Inflammatory macrophage treated with lipopolysaccharide for 4 hours (primary cell): ENCODE measurements around the gene MTRF1L.
"Not testable (repeated sequence)": the region's sequence is repeated elsewhere in the genome, so short reads cannot be mapped to it uniquely, and the experiment has no call there.

Source experiments
- DNase-seq: peaks from one replicate; pipeline ENCODE4 v3.0.0-alpha.2; 2020

The MTRF1L gene

DNA sequence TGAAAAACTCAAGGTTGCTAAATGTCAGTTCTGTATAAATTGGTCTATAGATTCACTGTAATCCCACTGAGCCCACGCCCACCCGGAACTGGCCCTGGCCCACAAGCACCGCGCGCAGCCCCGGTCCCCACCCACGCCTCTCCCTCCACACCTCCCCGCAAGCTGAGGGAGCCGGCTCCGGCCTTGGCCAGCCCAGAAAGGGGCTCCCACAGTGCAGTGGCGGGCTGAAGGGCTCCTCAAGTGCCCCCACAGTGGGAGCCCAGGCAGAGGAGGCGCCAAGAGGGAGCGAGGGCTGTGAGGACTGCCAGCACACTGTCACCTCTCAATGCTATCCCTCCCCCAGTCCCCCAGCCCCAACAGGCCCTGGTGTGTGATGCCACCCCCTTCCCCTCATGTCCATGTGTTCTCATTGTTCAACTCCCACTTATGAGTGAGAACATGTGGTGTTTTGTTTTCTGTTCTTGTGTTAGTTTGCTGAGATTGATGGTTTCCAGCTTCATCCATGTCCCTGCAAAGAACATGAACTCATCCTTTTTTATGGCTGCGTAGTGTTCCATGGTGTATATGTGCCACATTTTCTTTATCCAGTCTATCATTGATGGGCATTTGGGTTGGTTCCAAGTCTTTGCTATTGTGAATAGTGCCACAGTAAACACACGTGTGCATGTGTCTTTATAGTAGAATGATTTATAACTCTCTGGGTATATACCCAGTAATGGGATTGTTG lies 36.2 kb downstream of the MTRF1L start:
- not testable (repeated sequence) for DNase-seq

DNA sequence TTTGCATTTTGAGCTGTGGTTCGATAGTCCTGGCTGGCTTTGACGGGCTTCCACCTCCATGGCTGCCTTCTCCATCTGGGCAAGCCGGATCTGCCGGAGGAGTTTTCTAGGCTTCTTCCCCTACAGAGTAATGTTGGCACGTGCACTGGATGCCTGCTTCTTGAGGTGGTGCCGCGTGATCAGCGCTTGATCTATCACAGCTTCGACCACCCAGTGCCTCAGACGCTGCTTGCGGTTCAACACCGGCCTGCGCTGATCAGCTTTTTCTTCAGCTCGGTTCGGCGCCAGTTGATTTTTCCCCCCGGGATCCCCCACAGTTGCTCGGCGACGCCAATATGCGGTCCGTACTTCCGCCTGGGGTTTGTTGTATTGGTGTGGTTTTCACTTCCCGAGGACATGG lies 43.2 kb downstream of the MTRF1L start:
- no peak for DNase-seq

DNA sequence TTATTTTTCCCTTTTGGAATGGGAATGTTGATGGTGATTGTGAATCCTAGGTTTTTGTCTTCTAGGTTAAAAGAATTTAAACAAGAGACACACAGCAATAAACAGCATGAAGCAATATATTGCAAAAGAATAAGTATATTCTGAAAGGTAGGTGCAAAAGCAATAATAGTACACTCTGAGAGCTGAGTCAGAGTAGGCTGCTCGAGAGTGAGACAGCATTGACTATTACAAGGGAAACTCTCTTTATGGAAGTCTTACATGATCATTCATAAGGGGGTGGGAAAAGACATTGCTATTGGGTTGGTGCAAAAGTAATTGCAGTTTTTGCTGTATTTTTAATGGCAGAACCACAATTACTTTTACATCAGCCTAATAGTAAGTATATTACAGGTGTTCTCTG lies 44.7 kb downstream of the MTRF1L start:
- DNase-seq = no peak

DNA sequence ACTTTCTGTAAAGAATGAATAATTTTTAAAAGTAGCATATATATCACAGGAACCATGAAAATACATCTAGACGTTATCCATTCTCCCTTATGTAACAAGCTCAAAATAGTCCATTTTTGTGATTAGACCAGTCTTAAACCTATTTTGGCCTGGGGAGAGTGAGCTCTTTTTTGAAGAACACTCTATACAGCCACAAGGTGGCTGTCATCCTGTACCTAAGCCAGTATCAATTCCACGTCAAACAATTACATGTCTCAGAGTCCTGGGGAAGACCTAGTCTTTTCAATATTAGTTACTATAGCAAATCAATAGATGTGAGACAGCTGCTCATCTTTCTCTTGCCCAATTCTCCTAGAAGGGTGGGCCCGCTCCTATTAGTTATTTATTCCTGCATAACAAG lies 48.1 kb downstream of the MTRF1L start:
- no peak for DNase-seq

DNA sequence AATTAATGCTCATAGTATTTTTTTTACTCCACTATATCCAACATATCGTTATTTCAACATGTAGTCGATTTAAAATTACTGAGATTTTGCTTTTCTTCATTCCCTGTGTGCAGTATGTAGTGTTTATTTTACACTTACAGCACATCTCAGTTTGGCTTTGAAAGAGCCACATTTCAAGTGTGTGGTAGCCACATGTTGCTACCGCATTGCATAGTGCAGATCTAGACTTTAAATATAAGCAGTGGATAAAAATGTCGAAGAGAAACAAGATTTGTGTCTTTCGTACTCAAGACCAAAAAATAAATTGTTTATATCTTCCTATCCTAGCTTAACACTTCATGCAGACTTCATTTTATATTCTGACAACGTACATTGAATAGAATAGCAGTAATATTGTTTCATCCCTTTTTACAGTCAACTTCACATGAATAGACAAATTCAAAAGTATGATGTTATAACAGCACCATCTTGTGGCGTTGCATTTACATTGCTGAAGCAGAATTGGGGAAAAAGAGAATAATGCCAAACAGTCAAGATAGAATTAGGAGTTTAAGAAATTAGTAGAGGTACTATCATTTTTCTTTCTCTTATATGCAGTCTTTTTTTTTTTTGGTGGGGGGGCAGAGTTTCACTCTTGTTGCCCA lies 49.5 kb downstream of the MTRF1L start:
- peak; percentile 24 for DNase-seq

DNA sequence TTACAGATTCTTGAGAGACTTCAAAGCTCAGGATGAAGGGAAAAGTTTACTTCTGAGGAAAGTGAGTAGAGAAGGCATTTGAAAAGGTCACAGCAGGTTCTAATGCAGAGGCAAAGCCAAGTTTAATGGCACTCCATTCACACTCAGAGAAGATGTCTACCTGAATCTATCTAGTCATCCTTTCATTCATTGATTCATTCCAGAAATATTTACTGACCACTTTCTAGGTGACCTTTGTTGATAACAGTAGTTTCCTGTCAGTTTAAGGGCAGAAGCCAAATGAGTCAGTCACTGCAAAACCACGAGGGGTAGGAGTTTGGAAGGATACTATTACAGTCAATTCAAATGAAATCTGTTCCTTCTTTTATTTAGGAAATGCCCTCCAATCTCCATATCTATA lies 50.5 kb downstream of the MTRF1L start:
- no peak for DNase-seq

DNA sequence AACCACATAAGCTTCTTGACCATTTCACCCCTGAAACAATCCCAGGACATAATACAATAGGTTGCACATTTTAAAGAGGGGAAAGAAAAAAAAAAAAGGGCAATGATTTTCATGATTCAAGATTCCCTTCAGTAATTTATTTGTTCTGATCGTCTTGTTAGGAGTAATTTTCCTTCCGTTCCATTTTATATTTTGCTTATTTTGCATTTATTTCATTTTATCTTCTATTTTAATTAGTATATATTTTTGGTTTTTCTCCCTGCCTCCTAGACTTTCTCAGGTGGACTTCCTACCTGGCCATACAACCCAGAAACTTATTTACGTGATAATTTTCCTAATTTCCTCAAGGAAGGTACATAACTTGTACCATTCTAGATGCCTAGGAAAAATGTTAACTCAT lies 52.3 kb downstream of the MTRF1L start:
- DNase-seq = no peak

DNA sequence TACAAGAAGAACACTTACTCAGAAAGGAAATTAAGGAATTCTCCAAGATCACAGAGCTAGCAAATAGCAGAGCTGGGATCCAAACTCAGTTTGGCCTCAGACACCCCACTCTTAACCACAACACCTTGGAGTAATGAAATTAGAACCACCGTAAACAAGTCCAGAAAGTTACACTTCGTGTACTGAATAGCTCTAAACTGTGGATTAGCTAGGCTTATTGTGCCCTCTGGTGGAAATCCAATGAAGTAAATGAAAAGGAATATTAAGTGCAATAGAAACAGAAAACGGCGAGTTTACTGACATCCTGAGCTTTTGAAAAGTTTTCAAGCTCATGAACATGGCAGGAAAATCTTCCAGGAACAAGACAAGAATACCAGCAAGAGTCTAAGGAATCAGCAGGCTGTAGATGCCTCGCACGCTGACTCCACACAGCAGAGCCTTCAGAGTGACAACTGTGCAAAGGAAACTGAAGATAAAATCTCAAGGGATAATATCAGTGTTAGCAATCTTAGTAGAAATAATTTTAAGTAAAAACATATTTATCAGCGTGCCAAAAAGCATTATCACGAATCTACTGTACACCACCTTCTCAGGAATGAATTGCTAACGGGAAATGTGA lies 54.2 kb downstream of the MTRF1L start:
- DNase-seq = peak; percentile 40

DNA sequence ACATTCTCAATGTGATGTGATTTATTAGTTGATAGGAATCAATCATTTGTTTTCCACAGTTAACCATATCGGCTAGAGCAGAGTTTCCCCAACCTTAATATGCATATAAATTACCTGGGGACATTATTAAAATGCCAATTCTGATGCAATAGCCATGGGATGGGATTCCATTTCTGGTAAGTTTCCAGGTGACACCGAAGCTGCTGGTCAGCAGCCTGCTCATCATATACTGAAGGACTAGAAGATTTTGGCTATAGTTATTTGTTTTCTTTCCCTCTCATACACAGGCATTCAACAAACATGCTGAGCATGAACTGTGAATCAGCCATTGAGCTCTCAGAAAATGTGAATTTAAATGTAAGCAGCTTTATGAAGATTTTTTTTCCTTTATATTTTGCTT lies 55.5 kb downstream of the MTRF1L start:
- no peak for DNase-seq

DNA sequence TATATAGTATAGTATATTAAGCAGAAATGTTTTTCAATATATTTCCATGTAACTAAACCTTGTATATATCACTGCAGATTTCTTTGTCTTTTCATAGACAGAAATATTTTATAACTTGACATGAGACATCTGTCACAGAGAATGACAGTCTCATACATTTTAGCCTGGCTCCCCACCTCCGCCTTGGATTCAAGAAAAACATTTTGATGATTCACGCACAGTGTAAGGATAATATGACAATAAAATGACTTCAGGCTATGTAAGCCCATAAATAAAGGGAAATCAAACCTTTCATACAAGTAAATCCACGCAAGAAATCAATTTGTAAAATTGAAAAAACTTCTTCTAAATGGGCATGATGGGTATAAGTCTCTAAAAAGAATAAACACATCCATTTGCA lies 56.0 kb downstream of the MTRF1L start:
- no peak for DNase-seq

DNA sequence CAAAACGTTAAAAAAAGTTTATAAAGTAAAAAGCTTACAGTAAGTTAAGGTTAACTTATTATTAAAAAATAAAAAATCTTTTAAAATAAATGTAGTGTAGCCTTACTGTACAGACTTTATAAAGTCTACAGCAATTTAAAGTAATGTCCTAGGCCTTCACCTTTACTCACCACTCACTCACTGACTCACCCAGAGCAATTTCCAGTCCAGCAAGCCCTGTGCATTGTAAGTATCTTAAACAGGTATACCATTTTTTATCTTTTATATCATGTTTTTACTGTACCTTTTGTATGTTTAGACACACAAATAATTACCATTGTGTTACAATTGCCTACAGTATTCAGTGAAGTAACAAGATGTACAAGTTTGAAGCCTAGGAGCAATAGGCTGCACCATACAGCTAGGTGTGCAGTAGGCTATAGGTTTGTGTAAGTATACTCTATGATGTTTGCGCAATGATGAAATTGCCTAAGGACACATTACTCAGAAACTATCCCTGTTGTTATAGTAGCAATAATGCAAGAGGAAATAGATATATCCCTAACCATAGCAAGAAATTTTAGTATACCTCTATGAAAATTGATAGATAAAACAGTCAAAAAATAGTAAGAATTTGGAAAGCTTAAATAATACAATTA lies 59.1 kb downstream of the MTRF1L start:
- DNase-seq = peak; percentile 22

DNA sequence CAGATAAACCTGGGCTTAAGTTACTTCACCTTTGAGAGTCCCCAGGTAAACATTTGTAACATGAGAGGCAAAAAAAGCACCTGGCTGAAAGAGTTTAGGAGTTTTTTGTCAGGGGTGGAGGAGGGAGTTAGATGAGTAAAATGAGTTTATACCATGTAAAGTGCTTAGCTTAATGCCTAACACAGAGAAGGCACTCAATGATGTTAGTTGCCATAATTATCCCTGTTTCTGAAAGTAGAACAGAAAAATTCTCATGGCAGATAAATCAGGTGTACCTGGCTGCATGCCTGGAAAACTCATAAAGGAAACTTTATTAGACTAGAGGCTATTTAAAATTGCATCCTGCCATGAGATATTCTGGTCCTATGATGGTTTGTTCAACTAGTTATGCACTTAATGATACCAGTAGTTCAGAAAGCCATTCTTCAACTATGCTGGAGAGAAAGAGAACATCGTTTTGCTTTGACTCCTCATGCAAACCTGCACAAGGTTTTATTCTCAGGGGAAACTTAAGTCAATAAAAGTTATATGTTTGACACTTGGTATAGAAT lies 60.1 kb downstream of the MTRF1L start:
- no peak for DNase-seq

DNA sequence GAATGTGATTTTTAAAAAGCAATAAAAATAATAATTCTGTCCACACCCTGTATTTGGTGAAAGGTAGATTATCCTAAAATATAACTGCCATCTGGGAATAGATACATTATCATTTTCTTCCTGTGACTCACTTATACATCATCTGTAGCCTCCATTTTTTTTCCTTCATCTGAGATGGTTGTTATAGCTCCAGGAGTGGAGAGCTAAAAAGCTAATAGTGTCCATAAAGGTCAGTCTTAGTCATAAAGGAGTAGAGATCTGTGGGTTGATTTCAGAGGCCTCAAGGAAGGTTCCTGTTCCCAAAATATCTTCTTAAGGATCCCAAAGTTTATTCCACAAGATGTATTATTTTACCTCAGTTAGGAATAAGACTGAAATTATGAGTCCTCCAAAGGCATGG lies 60.8 kb downstream of the MTRF1L start:
- DNase-seq = no peak
